Muscle of leg (tissue), 11 donors: ENCODE results near the gene BAZ2B. TPM values are rescaled to one million over a fixed set of nuclear protein-coding genes. Genes with fewer than 3 reads are reported as not detected.

Experiments
- DNase-seq: peaks from one replicate; pipeline ENCODE4 v3.0.0; 2013
- H3K27ac ChIP-seq: one replicate; pipeline ENCODE4 v1.5.1; 2013; ENCODE audit warnings: mild to moderate bottlenecking, low read length, control low read depth
- H3K27me3 ChIP-seq: one replicate; pipeline ENCODE4 v1.6.1; 2013; ENCODE audit warnings: low read length; ENCODE audit not compliant: control insufficient read depth, insufficient read depth
- H3K36me3 ChIP-seq: one replicate; pipeline ENCODE4 v1.6.1; 2013; ENCODE audit warnings: low read length; ENCODE audit not compliant: control insufficient read depth, insufficient read depth
- H3K4me1 ChIP-seq: one replicate; pipeline ENCODE4 v1.6.1; 2013; ENCODE audit warnings: low read length; ENCODE audit not compliant: control insufficient read depth, insufficient read depth
- H3K4me3 ChIP-seq: one replicate; pipeline ENCODE4 v1.5.1; 2013; ENCODE audit warnings: low read length, control low read depth
- H3K9me3 ChIP-seq: replicated peaks from 2 replicates; pipeline ENCODE4 v1.6.1; 2013; ENCODE audit warnings: low read depth, low read length; ENCODE audit not compliant: control insufficient read depth
- WGBS: methylation state at CpG from one replicate; pipeline ENCODE4 v1.1.5; 2013; ENCODE audit warnings: missing lambda C conversion rate; ENCODE audit not compliant: insufficient coverage; 5-methylcytosine and 5-hydroxymethylcytosine counted together
- polyA plus RNA-seq, 8 donors: library from polyadenylated mRNA; unstranded; fragments of 120-200 nt; gene quantifications; one replicate each; pipeline versions ENCODE4 v1.2.1 to v1.2.3, GENCODE V29; 2013; ENCODE audit warnings: inconsistent platforms in 1 of 8, low replicate concordance in 1 of 8; ENCODE audit not compliant: insufficient read length in 8 of 8, insufficient read depth in 1 of 8
- total RNA-seq: library from RNA; stranded (reverse); fragments of 120-200 nt; gene quantifications from one replicate; pipeline ENCODE4 v1.2.4, GENCODE V29; 2013

The BAZ2B gene
- total and polyA plus RNA-seq, 9 donors, result 20.8 to 60.5 (median 33.6) TPM

DNA sequence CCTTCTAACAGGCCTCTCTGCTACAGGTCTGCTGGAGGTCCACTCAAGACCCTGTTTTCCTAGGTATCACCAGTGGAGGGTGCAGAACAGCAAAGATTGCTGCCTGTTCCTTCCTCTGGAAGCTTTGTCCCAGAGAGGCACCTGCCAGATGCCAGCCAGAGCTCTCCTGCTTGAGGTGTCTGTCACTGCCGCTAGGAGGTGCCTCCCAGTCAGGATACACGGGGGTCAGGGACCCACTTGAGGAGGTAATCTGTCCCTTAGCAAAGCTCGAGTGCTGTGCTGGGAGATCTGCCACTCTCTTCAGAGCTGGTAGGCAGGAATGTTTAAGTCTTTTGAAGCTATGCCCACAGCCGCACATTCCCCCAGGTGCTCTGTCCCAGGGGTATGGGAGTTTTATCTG is 140.6 kb downstream of the BAZ2B start:
- DNase-seq, result no peak
- H3K4me1 ChIP-seq, result no peaks in the 10 kb centered on the region
- WGBS, result 92% methylated on average over 3 of the region's 4 CpGs
- H3K27ac ChIP-seq, result no peak overlapping the region
- no peaks in the 10 kb centered on the region for H3K9me3 ChIP-seq
- H3K27me3 ChIP-seq, result no peaks in the 10 kb centered on the region
- H3K36me3 ChIP-seq, result peaks cover 15% of the 10 kb centered on the region
- H3K4me3 ChIP-seq, result no peak overlapping the region

DNA sequence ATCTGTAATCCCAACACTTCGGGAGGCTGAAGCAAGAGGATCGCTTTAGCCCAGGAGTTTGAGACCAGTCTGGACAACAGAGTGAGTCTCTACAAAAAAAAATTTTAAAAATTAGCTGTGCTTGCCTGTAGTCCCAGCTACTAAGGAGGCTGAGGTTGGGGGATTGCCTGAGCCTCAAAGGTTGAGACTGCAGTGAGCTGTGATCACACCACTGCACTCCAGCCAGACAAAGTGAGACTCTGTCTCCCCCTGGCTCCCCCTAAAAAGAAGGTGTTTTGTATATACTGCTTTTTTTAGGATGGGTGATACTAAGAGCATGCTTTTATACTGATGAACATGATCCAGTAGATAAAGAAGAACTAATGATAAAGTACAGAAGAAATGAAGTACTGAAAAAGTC is 145.0 kb downstream of the BAZ2B start:
- H3K4me3 ChIP-seq, result no peak overlapping the region
- H3K9me3 ChIP-seq, result peaks cover 4% of the 10 kb centered on the region
- H3K4me1 ChIP-seq, result no peaks in the 10 kb centered on the region
- 100% methylated on average over 1 of the region's 2 CpGs for WGBS
- H3K36me3 ChIP-seq, result peaks cover 15% of the 10 kb centered on the region
- DNase-seq, result no peak
- H3K27ac ChIP-seq, result no peak overlapping the region
- no peaks in the 10 kb centered on the region for H3K27me3 ChIP-seq

DNA sequence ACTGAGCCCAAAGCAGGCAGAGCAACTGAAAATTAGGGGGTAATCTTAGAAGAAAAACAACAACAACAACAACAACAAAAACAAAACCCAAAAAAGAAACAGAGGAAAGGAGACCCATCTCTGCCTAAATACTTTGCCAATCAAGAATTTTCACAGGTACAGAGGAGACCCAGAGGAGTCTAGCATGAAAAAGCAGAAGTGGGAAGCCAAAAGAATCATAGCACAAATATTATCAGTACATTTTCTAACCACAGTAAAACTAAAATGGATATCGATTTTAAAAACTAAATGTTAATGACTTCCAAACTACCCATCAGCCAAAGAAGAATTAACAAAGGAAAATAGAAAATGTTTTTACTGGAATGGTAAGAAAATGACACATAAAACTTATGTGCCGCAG is 148.1 kb downstream of the BAZ2B start:
- no CpG with 5 or more reads among the region's 2 CpGs for WGBS
- Histone ChIP-seq H3K27me3 (no peaks in the 10 kb centered on the region), H3K4me3 (no peak overlapping the region), H3K4me1 (no peaks in the 10 kb centered on the region), H3K36me3 (peaks cover 6% of the 10 kb centered on the region), H3K9me3 (peaks cover 4% of the 10 kb centered on the region), H3K27ac (no peak overlapping the region)
- no peak for DNase-seq

DNA sequence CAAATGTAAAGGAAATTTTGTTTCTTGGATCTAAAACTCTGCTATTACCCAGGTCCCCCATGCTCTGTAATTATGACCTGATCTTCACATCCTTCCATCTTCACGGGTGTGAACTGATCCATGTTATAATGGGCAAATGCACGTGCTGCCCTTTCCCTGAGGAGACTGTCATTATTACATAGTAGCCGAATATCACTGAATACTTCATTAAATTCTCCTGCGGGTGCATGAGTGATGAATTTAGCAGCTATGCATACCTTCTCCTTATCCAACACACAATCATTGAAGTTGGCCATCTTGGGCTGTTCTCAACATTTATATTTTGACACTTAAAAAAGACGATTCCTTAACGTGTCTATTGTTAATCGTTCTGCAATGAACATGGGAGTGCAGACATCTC is 153.4 kb downstream of the BAZ2B start:
- 100% methylated on average over 3 of the region's 7 CpGs for WGBS

DNA sequence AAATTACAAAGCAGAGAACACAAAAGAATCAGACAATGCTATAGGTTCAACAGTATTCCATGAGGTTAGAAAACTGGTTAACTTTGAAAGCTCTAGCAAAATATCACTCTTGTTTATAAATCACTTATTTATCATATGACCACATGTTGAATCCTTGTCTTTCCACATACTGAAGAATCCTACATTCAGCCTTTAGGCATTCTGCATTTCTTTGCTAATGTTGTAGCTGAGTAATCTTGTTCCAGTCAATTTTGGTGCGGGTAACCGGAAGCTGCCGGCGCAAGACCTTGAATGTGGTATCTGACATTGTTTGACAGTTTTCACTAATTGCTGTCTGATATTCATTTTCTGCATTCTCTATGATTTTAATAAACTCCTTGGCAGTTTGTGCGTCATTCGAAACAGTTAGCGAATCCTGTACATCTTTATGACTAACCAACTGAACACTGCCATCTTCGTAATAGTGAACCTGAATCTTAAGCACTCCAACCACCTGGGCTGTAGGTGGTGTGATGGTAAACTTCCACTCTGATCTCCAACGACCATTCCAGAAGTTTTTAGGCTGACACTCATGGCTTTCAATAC is 154.1 kb downstream of the BAZ2B start:
- 60% methylated on average over 1 of the region's 9 CpGs for WGBS
- Histone ChIP-seq H3K4me3 (no peak overlapping the region), H3K36me3 (peaks cover 6% of the 10 kb centered on the region), H3K9me3 (no peaks in the 10 kb centered on the region), H3K27me3 (no peaks in the 10 kb centered on the region), H3K27ac (no peak overlapping the region), H3K4me1 (no peaks in the 10 kb centered on the region)
- no peak for DNase-seq

More for the DNA sequence above, 153.4 kb downstream of the BAZ2B start:
- Histone ChIP-seq H3K4me3 (no peak overlapping the region), H3K27me3 (no peaks in the 10 kb centered on the region), H3K36me3 (peaks cover 6% of the 10 kb centered on the region), H3K27ac (no peak overlapping the region), H3K9me3 (no peaks in the 10 kb centered on the region), H3K4me1 (no peaks in the 10 kb centered on the region)
- no peak for DNase-seq

DNA sequence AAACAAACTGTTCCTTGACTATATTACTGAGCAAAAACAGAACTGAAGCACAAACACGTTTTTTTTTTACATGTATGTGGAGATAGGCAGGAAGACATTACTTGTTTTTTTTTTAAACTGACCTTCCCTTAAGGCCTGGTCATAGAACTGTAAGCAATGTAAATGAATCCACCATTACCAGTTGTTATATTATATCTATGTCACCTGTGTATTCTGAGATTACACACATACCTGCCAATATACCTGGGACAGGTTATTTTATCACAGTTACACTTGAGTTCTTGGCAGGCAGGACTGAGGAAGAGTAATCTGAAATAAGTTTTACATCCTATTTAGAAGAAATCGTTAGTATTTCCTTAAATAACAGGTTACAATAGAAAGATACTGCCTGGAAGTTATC is 155.3 kb downstream of the BAZ2B start:
- no peaks in the 10 kb centered on the region for H3K9me3 ChIP-seq
- no peaks in the 10 kb centered on the region for H3K36me3 ChIP-seq
- no peak for DNase-seq
- H3K4me1 ChIP-seq, result no peaks in the 10 kb centered on the region
- WGBS, result no CpG with 5 or more reads among the region's 2 CpGs
- no peak overlapping the region for H3K4me3 ChIP-seq
- H3K27ac ChIP-seq, result no peak overlapping the region
- H3K27me3 ChIP-seq, result no peaks in the 10 kb centered on the region

DNA sequence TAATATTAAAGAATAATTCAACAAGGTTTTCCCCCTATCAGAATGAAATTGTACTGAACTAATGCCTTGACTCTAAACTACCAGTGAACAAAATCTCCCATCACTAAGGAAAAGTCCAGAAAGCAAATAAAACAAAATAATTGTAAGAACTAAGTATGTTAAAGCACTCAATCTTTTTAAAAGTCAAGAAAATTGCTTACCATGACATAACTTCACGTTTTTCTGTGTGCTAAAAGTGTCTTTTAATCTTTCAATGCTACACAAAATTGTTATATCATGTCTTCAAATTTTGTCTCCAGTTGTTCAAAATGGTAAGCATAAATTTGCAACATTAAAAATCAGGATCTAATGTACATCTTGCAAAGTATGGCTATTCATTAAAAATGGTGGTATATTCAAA is 156.1 kb downstream of the BAZ2B start:
- no peak overlapping the region for H3K27ac ChIP-seq
- H3K27me3 ChIP-seq, result no peaks in the 10 kb centered on the region
- no peaks in the 10 kb centered on the region for H3K9me3 ChIP-seq
- DNase-seq, result no peak
- no CpG with 5 or more reads among the region's 1 CpG for WGBS
- no peak overlapping the region for H3K4me3 ChIP-seq
- H3K36me3 ChIP-seq, result no peaks in the 10 kb centered on the region
- no peaks in the 10 kb centered on the region for H3K4me1 ChIP-seq

DNA sequence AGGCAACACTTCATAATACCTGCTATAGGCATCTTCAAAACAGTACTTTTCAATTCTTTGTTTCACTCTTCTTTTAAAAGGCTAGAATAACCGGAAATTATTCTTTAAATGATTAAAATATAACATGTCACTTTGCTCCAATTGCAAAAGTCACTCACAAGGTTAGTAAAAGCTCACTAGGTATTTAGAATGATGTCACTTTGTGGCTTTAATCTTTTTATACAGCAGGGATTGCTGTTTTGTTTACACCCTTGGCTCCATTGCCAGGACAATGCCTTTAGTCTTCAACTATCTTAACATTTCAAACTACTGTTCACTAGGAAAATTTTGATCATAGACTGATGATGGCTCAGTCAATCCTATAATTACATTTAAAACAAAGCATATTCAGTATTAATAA is 157.1 kb downstream of the BAZ2B start:
- Histone ChIP-seq H3K27me3 (no peaks in the 10 kb centered on the region), H3K36me3 (no peaks in the 10 kb centered on the region), H3K4me3 (no peak overlapping the region), H3K27ac (no peak overlapping the region), H3K9me3 (no peaks in the 10 kb centered on the region), H3K4me1 (no peaks in the 10 kb centered on the region)
- DNase-seq, result peak; percentile 9
- no CpG with 5 or more reads among the region's 1 CpG for WGBS

DNA sequence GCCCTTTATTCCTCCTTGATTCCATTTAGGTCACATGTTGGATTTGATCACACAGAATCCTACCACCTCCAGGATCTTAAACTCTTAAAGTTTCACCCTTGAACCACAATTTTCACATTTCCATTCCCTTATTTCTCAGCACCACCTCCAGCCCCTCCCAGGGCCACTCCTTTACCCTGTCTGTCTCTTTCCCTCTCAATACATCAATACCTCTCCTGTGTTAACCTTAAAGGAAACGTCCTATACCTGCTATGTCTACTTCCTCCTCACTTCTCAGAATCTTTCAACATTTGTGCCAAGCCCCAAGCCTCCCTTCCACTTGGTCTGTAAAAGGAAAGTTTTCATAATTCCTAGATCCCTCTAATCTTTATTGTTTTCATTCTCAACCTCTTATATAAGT is 158.8 kb downstream of the BAZ2B start:
- Histone ChIP-seq H3K36me3 (peaks cover 2% of the 10 kb centered on the region), H3K4me1 (no peaks in the 10 kb centered on the region), H3K9me3 (no peaks in the 10 kb centered on the region), H3K27me3 (no peaks in the 10 kb centered on the region), H3K4me3 (no peak overlapping the region), H3K27ac (no peak overlapping the region)
- DNase-seq, result no peak
- 57% methylated on average over 1 of the region's 1 CpG for WGBS

DNA sequence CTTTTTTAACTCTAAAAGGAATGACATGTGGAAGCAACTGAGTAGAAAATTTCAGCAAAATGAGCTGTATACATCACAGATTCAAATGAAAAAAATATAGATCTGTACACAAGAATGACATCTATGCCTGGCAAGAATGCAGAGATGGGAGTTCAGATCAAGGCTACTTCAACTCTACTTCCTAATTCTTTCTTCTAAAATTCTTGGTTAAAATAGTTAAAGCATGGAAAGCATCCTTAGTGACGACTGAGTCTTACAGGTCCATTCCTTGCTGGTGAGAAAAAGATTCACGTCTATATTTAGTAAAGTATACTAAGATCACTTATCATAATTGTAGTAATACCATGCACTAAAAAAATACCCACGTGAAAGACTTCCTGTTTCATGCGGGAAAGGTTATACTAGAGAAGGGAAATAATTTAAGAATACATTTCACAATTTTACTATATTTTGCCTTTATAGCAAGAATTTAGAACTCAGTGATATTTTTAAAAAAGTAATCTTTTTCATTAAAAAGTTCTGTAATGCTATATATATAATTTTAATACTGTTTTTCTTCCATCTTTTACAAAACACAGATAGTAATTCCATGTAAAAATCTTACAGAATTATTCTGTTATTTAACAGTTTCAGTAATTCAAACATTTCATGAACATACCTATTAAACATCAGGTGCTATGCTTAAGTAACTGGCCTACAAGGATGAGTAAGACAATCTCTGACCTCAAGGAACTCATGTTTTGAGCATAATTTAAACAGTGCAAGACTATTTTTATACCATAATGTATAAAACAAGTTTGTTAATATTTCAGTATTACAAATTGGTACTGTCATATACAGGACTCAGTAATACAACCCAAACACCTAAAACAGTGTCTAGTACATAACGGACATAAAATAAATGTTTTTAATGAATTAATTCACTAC is 159.6 kb downstream of the BAZ2B start:
- no peak overlapping the region for H3K27ac ChIP-seq
- WGBS, result no CpG with 5 or more reads among the region's 5 CpGs
- DNase-seq, result no peak

More for the DNA sequence above, 159.6 kb downstream of the BAZ2B start:
- Histone ChIP-seq H3K9me3 (no peaks in the 10 kb centered on the region), H3K4me1 (no peaks in the 10 kb centered on the region), H3K4me3 (no peak overlapping the region), H3K27me3 (no peaks in the 10 kb centered on the region), H3K36me3 (peaks cover 2% of the 10 kb centered on the region)
